Erythroblast (primary cell): ENCODE data around the gene TBCD.

Experiments
- GATA1 ChIP-seq: IDR thresholded peaks from 2 replicates; pipeline ENCODE4 v1.6.1; 2011; ENCODE audit warnings: low read depth, mild to moderate bottlenecking, control low read depth, low read length, moderate library complexity
- POLR2A ChIP-seq: IDR thresholded peaks from 2 replicates; pipeline ENCODE4 v1.6.1; 2011; ENCODE audit warnings: mild to moderate bottlenecking, low read length

DNA sequence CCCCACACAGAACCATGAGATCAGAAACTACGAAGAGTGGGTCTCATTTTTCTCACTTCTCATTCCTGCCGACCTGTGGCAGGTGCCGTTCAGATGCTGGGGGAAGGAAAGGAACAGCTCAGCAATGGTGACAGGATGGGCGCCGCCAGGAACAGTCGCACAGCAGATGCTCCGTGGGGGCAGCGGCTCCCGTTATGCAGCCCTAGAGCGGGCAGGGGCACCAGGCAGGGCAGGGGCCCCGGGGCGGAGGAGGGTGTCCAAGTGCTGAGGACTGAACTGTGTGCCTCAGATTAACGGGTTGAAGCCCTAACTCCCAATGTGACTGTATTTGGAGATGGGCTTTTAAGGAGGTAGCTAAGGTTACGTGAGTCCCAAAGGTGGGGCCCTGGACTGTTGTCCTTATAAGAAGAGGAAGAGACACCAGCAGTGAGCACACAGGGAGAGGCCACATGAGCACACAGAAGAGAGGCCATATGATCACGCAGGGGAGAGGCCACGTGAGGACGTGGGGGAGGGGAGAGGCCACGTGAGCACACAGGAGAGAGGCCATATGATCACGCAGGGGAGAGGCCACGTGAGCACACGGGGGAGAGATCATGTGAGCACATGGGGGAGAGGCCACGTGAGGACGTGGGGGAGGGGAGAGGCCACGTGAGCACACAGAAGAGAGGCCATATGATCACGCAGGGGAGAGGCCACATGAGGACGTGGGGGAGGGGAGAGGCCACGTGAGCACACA lies 231.8 kb downstream of the TBCD start:
- TF ChIP-seq POLR2A (no peak), GATA1 (no peak)
